Prostate gland (tissue), 2 donors: ENCODE results near the gene LRRC18.

Experiments used
- POLR2A ChIP-seq: fragments of 450-650 bp; IDR thresholded peaks from one replicate; pipeline ENCODE4 v1.6.1; 2016; ENCODE audit warnings: antibody characterized with exemption, mild to moderate bottlenecking
- TF ChIP-seq, protein P1 (sequence below), 4 experiments: fragments of 200-600 bp in 2 of 4; fragments of 450-650 bp in 2 of 4; sonication (generic) in 2 of 4; IDR thresholded peaks; 1 replicate in 3 of 4; 2 replicates in 1 of 4; pipeline ENCODE4 v1.5.1; 2016 to 2019; ENCODE audit warnings: antibody characterized with exemption in 4 of 4, mild to moderate bottlenecking in 2 of 4, moderate library complexity in 2 of 4

DNA sequence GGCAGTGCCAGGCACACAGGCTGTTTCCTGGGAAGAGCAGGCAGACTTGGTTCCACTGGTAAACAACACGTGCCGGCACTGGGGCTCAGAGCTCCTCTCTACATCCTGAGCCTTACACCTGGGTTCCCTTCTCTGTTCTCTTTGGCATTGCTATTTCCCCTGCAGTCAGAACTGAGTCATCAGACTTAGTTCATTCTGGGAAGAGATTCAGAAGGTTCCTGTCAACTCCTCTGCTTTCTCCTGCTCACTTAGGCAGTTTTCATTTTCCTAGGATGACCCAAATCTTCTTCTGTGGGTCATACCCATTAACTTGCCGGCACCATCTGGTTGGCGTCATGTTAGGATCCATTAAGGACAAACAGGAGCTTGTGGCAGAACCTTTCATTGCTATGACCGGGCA lies 33.4 kb upstream of the LRRC18 start:
- TF ChIP-seq, protein P1, sequence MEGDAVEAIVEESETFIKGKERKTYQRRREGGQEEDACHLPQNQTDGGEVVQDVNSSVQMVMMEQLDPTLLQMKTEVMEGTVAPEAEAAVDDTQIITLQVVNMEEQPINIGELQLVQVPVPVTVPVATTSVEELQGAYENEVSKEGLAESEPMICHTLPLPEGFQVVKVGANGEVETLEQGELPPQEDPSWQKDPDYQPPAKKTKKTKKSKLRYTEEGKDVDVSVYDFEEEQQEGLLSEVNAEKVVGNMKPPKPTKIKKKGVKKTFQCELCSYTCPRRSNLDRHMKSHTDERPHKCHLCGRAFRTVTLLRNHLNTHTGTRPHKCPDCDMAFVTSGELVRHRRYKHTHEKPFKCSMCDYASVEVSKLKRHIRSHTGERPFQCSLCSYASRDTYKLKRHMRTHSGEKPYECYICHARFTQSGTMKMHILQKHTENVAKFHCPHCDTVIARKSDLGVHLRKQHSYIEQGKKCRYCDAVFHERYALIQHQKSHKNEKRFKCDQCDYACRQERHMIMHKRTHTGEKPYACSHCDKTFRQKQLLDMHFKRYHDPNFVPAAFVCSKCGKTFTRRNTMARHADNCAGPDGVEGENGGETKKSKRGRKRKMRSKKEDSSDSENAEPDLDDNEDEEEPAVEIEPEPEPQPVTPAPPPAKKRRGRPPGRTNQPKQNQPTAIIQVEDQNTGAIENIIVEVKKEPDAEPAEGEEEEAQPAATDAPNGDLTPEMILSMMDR (IDR thresholded peaks at IDR 0.05), result no peak
- TF ChIP-seq POLR2A, result no peak
